ENCODE results near the gene MYMX. TPM values are rescaled to one million over a fixed set of nuclear protein-coding genes. Genes with fewer than 3 reads are reported as not detected.

The MYMX gene
- total RNA-seq, 1 experiment from 2014 or later = 8.3 TPM

Other genes starting within 250 kb of the MYMX start
- gene MRPL14, start 89.5 kb upstream of the MYMX start, total RNA-seq (2014; rRNA removed; shearing (Covaris generic)) = 76.4 and 82.1 TPM in 2 replicates
- gene TMEM63B, start 89.4 kb upstream of the MYMX start, total RNA-seq (2014; rRNA removed; shearing (Covaris generic)) = 7.3 and 10.0 TPM in 2 replicates
- not detected in 2 replicates for gene CAPN11, start 58.1 kb upstream of the MYMX start, total RNA-seq (2014; rRNA removed; shearing (Covaris generic))
- 40.1 and 46.1 TPM in 2 replicates for gene SLC29A1, start 6.7 kb downstream of the MYMX start, total RNA-seq (2014; rRNA removed; shearing (Covaris generic))
- gene HSP90AB1, start 30.2 kb downstream of the MYMX start, total RNA-seq (2014; rRNA removed; shearing (Covaris generic)) = 1,050 and 1,370 TPM in 2 replicates
- 73.4 and 80.4 TPM in 2 replicates for gene SLC35B2, start 40.6 kb downstream of the MYMX start, total RNA-seq (2014; rRNA removed; shearing (Covaris generic))
- 27.7 and 58.6 TPM in 2 replicates for gene NFKBIE, start 48.6 kb downstream of the MYMX start, total RNA-seq (2014; rRNA removed; shearing (Covaris generic))
- 14.3 and 14.6 TPM in 2 replicates for gene TMEM151B, start 53.5 kb downstream of the MYMX start, total RNA-seq (2014; rRNA removed; shearing (Covaris generic))
- gene AARS2, start 96.4 kb downstream of the MYMX start, total RNA-seq (2014; rRNA removed; shearing (Covaris generic)) = 33.8 and 41.5 TPM in 2 replicates
- gene SPATS1, start 125.7 kb downstream of the MYMX start, total RNA-seq (2014; rRNA removed; shearing (Covaris generic)) = 8.4 and 10.1 TPM in 2 replicates
- gene CDC5L, start 170.8 kb downstream of the MYMX start, total RNA-seq (2014; rRNA removed; shearing (Covaris generic)) = 18.6 and 32.5 TPM in 2 replicates